MM.1S (cell line): ENCODE results near the gene DLGAP1.

Experiments used
- DNase-seq: peaks from one replicate; pipeline ENCODE4 v3.0.0-alpha.2; 2015
- H2AFZ ChIP-seq: fragments of 300-600 bp; sonication (generic); 2 replicates; pipeline ENCODE4 v1.6.0; 2016; ENCODE audit warnings: antibody characterized with exemption, low read length
- H3F3A ChIP-seq: fragments of 300-600 bp; sonication (generic); 2 replicates; pipeline ENCODE4 v1.6.1; 2016; ENCODE audit warnings: mild to moderate bottlenecking, antibody characterized with exemption, low read length, moderate library complexity, mixed read lengths; ENCODE audit not compliant: insufficient read depth
- H3K27ac ChIP-seq: fragments of 300-600 bp; sonication (generic); 2 replicates; pipeline ENCODE4 v1.5.1; 2016; ENCODE audit warnings: mild to moderate bottlenecking, low read length
- H3K27me3 ChIP-seq: fragments of 300-600 bp; sonication (generic); replicated peaks from 2 replicates; pipeline ENCODE4 v1.6.0; 2016; ENCODE audit warnings: low read length; ENCODE audit not compliant: insufficient read depth
- H3K36me3 ChIP-seq: fragments of 300-600 bp; sonication (generic); replicated peaks from 2 replicates; pipeline ENCODE4 v1.6.1; 2016; ENCODE audit warnings: mild to moderate bottlenecking, low read length, mixed read lengths; ENCODE audit not compliant: insufficient read depth
- H3K4me1 ChIP-seq: fragments of 300-600 bp; sonication (generic); 2 replicates; pipeline ENCODE4 v1.6.1; 2016; ENCODE audit warnings: low read length, mixed read lengths
- H3K4me2 ChIP-seq: fragments of 300-600 bp; sonication (generic); 2 replicates; pipeline ENCODE4 v1.6.0; 2016; ENCODE audit warnings: low read depth, low read length
- H3K4me3 ChIP-seq: fragments of 300-600 bp; sonication (generic); 2 replicates; pipeline ENCODE4 v1.5.1; 2016; ENCODE audit warnings: low read length, mixed read lengths
- H3K79me2 ChIP-seq: fragments of 300-600 bp; sonication (generic); 2 replicates; pipeline ENCODE4 v1.6.1; 2016; ENCODE audit warnings: mixed run types, low read length, mixed read lengths
- H3K9ac ChIP-seq: fragments of 300-600 bp; sonication (generic); 2 replicates; pipeline ENCODE4 v1.6.1; 2016; ENCODE audit warnings: low read length, mixed read lengths
- H3K9me2 ChIP-seq: fragments of 300-600 bp; sonication (generic); replicated peaks from 2 replicates; pipeline ENCODE4 v1.6.1; 2016; ENCODE audit warnings: mild to moderate bottlenecking, low read length, mixed read lengths; ENCODE audit not compliant: insufficient read depth
- H3K9me3 ChIP-seq: fragments of 300-600 bp; sonication (generic); replicated peaks from 2 replicates; pipeline ENCODE4 v1.6.1; 2016; ENCODE audit warnings: mild to moderate bottlenecking, low read length, mixed read lengths; ENCODE audit not compliant: insufficient read depth
- H4K20me1 ChIP-seq: fragments of 300-600 bp; sonication (generic); 2 replicates; pipeline ENCODE4 v1.6.1; 2016; ENCODE audit warnings: mild to moderate bottlenecking, low read length, moderate library complexity, mixed read lengths; ENCODE audit not compliant: insufficient read depth
- CTCF ChIP-seq: fragments of 300-600 bp; sonication (generic); IDR thresholded peaks from 2 replicates; pipeline ENCODE4 v1.5.1; 2016; ENCODE audit warnings: antibody characterized with exemption, low read length, mixed read lengths
- EZH2 ChIP-seq: fragments of 300-600 bp; sonication (generic); optimal IDR thresholded peaks from 2 replicates; pipeline ENCODE3; 2017; ENCODE audit warnings: low read depth, mild to moderate bottlenecking, antibody characterized with exemption, low read length, mixed read lengths
- EZH2phosphoT487 ChIP-seq: fragments of 300-600 bp; sonication (generic); IDR thresholded peaks from 2 replicates; pipeline ENCODE4 v1.6.1; 2018; ENCODE audit warnings: antibody characterized with exemption, low read length

DLGAP1 gene

GRCh38 chr18:4444306-4444705 lies 10.8 kb downstream of the DLGAP1 start:
- no peaks in the 10 kb centered on the region for H3K9me3 ChIP-seq
- no peaks in the 10 kb centered on the region for H3K4me1 ChIP-seq
- H3K27me3 ChIP-seq: no peaks in the 10 kb centered on the region
- H2AFZ ChIP-seq: no peak overlapping the region
- TF ChIP-seq EZH2: no peak
- TF ChIP-seq CTCF: no peak
- TF ChIP-seq EZH2phosphoT487: no peak
- H3K4me3 ChIP-seq: no peak overlapping the region
- DNase-seq: no peak
- H3K9ac ChIP-seq: no peak overlapping the region
- no peak overlapping the region for H3K4me2 ChIP-seq
- no peaks in the 10 kb centered on the region for H3K36me3 ChIP-seq
- H3K9me2 ChIP-seq: no peaks in the 10 kb centered on the region
- no peaks in the 10 kb centered on the region for H3K79me2 ChIP-seq
- H4K20me1 ChIP-seq: no peaks in the 10 kb centered on the region
- H3K27ac ChIP-seq: no peak overlapping the region
- no peaks in the 10 kb centered on the region for H3F3A ChIP-seq

- Histone ChIP-seq H3K4me2 (no peak overlapping the region), H3K9me2 (no peaks in the 10 kb centered on the region), H3K9ac (no peak overlapping the region), H3F3A (no peaks in the 10 kb centered on the region), H3K4me1 (no peaks in the 10 kb centered on the region), H3K36me3 (no peaks in the 10 kb centered on the region), H3K27ac (no peak overlapping the region), H3K4me3 (no peak overlapping the region), H3K9me3 (no peaks in the 10 kb centered on the region), H3K27me3 (no peaks in the 10 kb centered on the region), H3K79me2 (no peaks in the 10 kb centered on the region), H4K20me1 (no peaks in the 10 kb centered on the region), H2AFZ (no peak overlapping the region)
- DNase-seq: no peak
- TF ChIP-seq EZH2 (no peak), EZH2phosphoT487 (no peak), CTCF (no peak)
Observed at GRCh38 chr18:4441098-4441497, 14.0 kb downstream of the DLGAP1 start.

GRCh38 chr18:4438938-4439337 lies 16.2 kb downstream of the DLGAP1 start:
- TF ChIP-seq EZH2 (no peak), EZH2phosphoT487 (no peak), CTCF (no peak)
- no peaks in the 10 kb centered on the region for H3K36me3 ChIP-seq
- H3K9me3 ChIP-seq: no peaks in the 10 kb centered on the region
- no peaks in the 10 kb centered on the region for H3K4me1 ChIP-seq
- H3F3A ChIP-seq: no peaks in the 10 kb centered on the region
- no peak overlapping the region for H3K9ac ChIP-seq
- no peak overlapping the region for H3K4me3 ChIP-seq
- no peaks in the 10 kb centered on the region for H3K9me2 ChIP-seq
- H3K79me2 ChIP-seq: no peaks in the 10 kb centered on the region
- H3K27me3 ChIP-seq: no peaks in the 10 kb centered on the region
- no peak for DNase-seq
- no peaks in the 10 kb centered on the region for H4K20me1 ChIP-seq
- H3K27ac ChIP-seq: no peak overlapping the region
- no peak overlapping the region for H2AFZ ChIP-seq
- no peak overlapping the region for H3K4me2 ChIP-seq
